ENCODE measurements around the gene KRTAP10-6.
"Not testable (repeated sequence)": the region's sequence is repeated elsewhere in the genome, so short reads cannot be mapped to it uniquely, and the experiment has no call there.

KRTAP10-6 gene

DNA sequence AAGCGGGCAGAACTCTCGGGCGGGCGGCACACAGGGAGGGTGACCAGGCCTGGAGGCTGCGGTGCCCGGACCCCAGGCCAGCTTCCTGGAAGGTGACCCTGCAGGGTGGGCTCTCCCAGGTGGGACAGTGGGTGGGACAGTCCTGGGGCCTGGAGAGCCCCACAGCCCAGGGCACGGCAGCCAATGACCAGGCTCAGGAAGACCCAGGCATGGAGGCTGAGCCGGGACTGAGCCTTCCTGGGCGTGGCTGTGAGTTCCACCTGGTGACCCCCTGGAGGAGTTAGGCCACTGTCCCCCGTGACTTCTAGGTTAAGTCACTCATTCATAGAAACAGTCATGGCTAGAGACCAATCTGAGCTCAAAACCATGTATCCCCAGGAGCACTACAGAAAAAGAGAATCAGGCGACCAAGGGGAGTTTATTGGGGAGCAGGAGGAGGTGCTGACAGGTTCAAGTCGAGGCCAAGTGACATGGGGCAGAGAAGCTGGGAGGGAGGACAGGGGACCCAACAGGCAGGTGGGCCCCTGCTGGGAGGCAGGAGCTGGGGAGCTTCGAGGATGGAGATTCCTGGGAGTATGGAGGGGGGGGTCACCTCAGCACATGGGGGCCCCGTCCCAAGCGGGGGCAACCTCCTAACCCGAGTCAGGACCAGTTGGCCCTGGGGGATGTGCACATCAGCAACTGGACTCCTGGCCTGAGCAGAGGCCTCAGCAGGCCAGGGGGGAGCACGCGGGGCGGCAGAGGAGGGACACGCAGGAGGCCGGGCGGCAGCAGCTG lies 13.1 kb downstream of the KRTAP10-6 start:
- peaks cover 17% of the 10 kb centered on the region for H3K9me3 Mint-ChIP-seq
- peaks cover 14% of the 10 kb centered on the region for H3K4me1 Mint-ChIP-seq
- H3K4me3 Mint-ChIP-seq, result no peak overlapping the region
- no peak overlapping the region for H3K27ac Mint-ChIP-seq (ENCODE audit: low read depth)
- DNase-seq (ENCODE audit: low spot score in 2 of 2) (no peak), ATAC-seq (replicated peaks; ENCODE audit: extremely low read depth, poor library complexity, severe bottlenecking) (no peak)
- peaks cover 31% of the 10 kb centered on the region for H3K27me3 Mint-ChIP-seq
- no peaks in the 10 kb centered on the region for H3K36me3 Mint-ChIP-seq (ENCODE audit: insufficient read depth)

- peaks cover 16% of the 10 kb centered on the region for H3K4me1 Mint-ChIP-seq
- H3K27me3 Mint-ChIP-seq, result peaks cover 28% of the 10 kb centered on the region
- ATAC-seq (replicated peaks; ENCODE audit: extremely low read depth, poor library complexity, severe bottlenecking), result no peak
- no peak overlapping the region for H3K27ac Mint-ChIP-seq (ENCODE audit: low read depth)
- DNase-seq (ENCODE audit: low spot score in 2 of 2), result no peak
- peaks cover 17% of the 10 kb centered on the region for H3K9me3 Mint-ChIP-seq
- H3K36me3 Mint-ChIP-seq (ENCODE audit: insufficient read depth), result no peaks in the 10 kb centered on the region
- no peak overlapping the region for H3K4me3 Mint-ChIP-seq
These were observed 13.8 kb downstream of the KRTAP10-6 start for GRCh38 chr21:44578371-44579055.

DNA sequence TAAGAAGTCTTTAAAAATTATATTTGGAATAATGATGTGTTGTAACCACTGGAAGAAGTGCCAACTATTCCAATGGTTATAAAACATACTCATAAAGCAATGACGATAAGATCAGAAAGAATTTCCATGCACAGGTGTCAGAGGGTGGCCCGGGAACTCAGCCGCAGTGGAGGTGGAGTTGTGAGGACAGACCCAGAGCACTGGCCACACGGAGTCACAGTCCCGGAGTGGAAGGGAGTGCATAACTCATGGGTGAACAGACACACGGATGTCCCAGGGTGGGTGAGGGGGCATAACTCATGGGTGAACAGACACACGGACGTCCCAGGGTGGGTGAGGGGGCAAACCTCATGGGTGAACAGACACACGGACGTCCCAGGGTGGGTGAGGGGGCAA lies 16.3 kb downstream of the KRTAP10-6 start:
- Mint-ChIP-seq H3K9me3 (peaks cover 6% of the 10 kb centered on the region), H3K27ac (ENCODE audit: low read depth) (no peak overlapping the region), H3K27me3 (peaks cover 17% of the 10 kb centered on the region), H3K36me3 (ENCODE audit: insufficient read depth) (no peaks in the 10 kb centered on the region), H3K4me3 (no peak overlapping the region), H3K4me1 (peaks cover 16% of the 10 kb centered on the region)
- DNase-seq (ENCODE audit: low spot score in 2 of 2), result no peak
- no peak for ATAC-seq (replicated peaks; ENCODE audit: extremely low read depth, poor library complexity, severe bottlenecking)

DNA sequence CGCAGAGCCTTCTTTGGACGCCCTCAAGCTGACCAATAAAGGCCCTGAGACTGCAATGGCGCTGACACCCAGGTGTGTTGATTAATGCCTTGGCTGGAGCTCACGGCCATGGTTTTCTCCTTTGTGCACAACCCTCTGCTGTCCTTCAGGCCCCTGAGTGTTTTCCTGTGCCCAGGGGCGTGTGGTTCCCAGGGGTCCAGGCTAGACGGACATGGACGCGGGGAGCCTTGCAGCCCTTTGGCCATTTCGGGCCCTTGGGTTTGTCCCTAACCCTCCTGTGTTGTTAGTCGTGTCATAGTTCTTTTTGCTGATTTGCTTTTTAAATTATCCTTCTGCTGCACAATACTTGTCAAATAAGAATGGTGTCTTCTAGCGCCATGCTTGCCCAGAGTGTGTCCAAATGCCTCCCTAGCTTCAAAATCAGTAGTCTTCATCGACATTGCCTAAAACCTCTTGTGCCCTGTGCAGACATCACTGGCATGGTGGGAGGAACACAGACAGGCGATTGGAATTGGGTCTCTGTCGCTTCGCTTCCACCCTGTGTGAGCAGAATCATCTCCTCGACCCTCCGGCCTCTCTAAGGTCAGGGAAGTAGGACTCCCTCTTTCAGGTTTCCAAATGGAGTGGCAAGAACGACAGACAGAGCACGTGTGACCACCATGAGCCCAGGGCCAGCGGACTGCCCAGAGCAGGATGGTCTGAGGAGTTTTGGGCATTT lies 16.8 kb downstream of the KRTAP10-6 start:
- no peak for DNase-seq (ENCODE audit: low spot score in 2 of 2)
- peaks cover 16% of the 10 kb centered on the region for H3K4me1 Mint-ChIP-seq
- H3K4me3 Mint-ChIP-seq, result peak overlapping the region; percentile 50
- no peak for ATAC-seq (replicated peaks; ENCODE audit: extremely low read depth, poor library complexity, severe bottlenecking)
- H3K9me3 Mint-ChIP-seq, result peaks cover 4% of the 10 kb centered on the region
- H3K36me3 Mint-ChIP-seq (ENCODE audit: insufficient read depth), result no peaks in the 10 kb centered on the region
- peaks cover 17% of the 10 kb centered on the region for H3K27me3 Mint-ChIP-seq
- no peak overlapping the region for H3K27ac Mint-ChIP-seq (ENCODE audit: low read depth)

DNA sequence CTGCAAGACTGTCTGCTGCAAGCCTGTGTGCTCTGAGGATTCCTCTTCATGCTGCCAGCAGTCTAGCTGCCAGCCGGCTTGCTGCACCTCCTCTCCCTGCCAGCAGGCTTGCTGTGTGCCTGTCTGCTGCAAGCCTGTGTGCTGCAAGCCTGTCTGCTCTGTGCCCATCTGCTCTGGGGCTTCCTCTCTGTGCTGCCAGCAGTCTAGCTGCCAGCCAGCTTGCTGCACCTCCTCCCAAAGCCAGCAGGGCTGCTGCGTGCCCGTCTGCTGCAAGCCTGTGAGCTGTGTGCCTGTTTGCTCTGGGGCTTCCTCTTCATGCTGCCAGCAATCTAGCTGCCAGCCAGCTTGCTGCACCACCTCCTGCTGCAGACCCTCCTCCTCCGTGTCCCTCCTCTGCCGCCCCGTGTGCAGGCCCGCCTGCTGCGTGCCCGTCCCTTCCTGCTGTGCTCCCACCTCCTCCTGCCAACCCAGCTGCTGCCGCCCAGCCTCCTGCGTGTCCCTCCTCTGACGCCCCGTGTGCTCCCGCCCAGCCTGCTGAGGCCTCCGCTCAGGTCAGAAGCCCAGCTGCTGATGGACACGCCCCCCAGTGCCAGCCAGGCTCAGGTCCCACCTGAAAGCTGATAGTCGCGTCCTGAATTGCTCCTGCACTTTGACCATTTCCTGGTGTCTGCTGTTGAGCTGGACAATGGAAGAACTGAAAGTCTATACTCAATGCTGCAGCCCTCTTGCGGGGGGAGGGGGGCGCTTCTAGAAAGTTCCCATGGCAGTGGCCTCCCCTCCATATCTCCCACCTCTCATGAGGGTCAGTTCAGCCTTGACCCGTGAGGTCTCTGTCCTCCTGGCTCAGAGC lies 17.6 kb downstream of the KRTAP10-6 start:
- H3K27ac Mint-ChIP-seq (ENCODE audit: low read depth), result no peak overlapping the region
- DNase-seq (ENCODE audit: low spot score in 2 of 2) (no peak), ATAC-seq (replicated peaks; ENCODE audit: extremely low read depth, poor library complexity, severe bottlenecking) (no peak)
- H3K4me3 Mint-ChIP-seq, result peak overlapping the region; percentile 50
- no peaks in the 10 kb centered on the region for H3K36me3 Mint-ChIP-seq (ENCODE audit: insufficient read depth)
- H3K4me1 Mint-ChIP-seq, result peaks cover 16% of the 10 kb centered on the region
- peaks cover 17% of the 10 kb centered on the region for H3K27me3 Mint-ChIP-seq
- H3K9me3 Mint-ChIP-seq, result peaks cover 4% of the 10 kb centered on the region

GRCh38 chr21:44573630-44574456 lies 18.5 kb downstream of the KRTAP10-6 start, which contains the start of gene KRTAP10-4:
TSS of gene KRTAP10-4 (plus strand) at chr21:44573729. CDS start at chr21:44573759, 30 bp downstream.
- H3K4me1 Mint-ChIP-seq, result peaks cover 11% of the 10 kb centered on the region
- not testable (repeated sequence) for H3K27ac Mint-ChIP-seq (ENCODE audit: low read depth)
- H3K4me3 Mint-ChIP-seq, result peak within 1 kb of the TSS; percentile 50

GRCh38 chr21:44572959-44573583 lies 19.2 kb downstream of the KRTAP10-6 start:
- ATAC-seq (replicated peaks; ENCODE audit: extremely low read depth, poor library complexity, severe bottlenecking), result no peak
- peaks cover 4% of the 10 kb centered on the region for H3K9me3 Mint-ChIP-seq
- no peak overlapping the region for H3K4me3 Mint-ChIP-seq
- H3K4me1 Mint-ChIP-seq, result peaks cover 11% of the 10 kb centered on the region
- peaks cover 17% of the 10 kb centered on the region for H3K27me3 Mint-ChIP-seq
- H3K36me3 Mint-ChIP-seq (ENCODE audit: insufficient read depth), result no peaks in the 10 kb centered on the region
- no peak for DNase-seq (ENCODE audit: low spot score in 2 of 2)
- no peak overlapping the region for H3K27ac Mint-ChIP-seq (ENCODE audit: low read depth)

More at GRCh38 chr21:44573630-44574456, 18.5 kb downstream of the KRTAP10-6 start, which contains the start of gene KRTAP10-4:
- peaks cover 17% of the 10 kb centered on the region for H3K27me3 Mint-ChIP-seq
- not testable (repeated sequence) for DNase-seq (ENCODE audit: low spot score in 2 of 2); ATAC-seq (replicated peaks; ENCODE audit: extremely low read depth, poor library complexity, severe bottlenecking); H3K9me3 Mint-ChIP-seq; H3K36me3 Mint-ChIP-seq (ENCODE audit: insufficient read depth)

- Mint-ChIP-seq H3K4me1 (peaks cover 11% of the 10 kb centered on the region), H3K4me3 (no peak overlapping the region), H3K27ac (ENCODE audit: low read depth) (no peak overlapping the region), H3K36me3 (ENCODE audit: insufficient read depth) (no peaks in the 10 kb centered on the region), H3K9me3 (peaks cover 4% of the 10 kb centered on the region), H3K27me3 (peaks cover 17% of the 10 kb centered on the region)
- DNase-seq (ENCODE audit: low spot score in 2 of 2) (no peak), ATAC-seq (replicated peaks; ENCODE audit: extremely low read depth, poor library complexity, severe bottlenecking) (no peak)
These were observed 20.2 kb downstream of the KRTAP10-6 start for GRCh38 chr21:44571844-44572782.

- no peaks in the 10 kb centered on the region for H3K9me3 Mint-ChIP-seq
- DNase-seq (ENCODE audit: low spot score in 2 of 2) (no peak), ATAC-seq (replicated peaks; ENCODE audit: extremely low read depth, poor library complexity, severe bottlenecking) (no peak)
- peaks cover 17% of the 10 kb centered on the region for H3K27me3 Mint-ChIP-seq
- no peak overlapping the region for H3K4me3 Mint-ChIP-seq
- H3K36me3 Mint-ChIP-seq (ENCODE audit: insufficient read depth), result no peaks in the 10 kb centered on the region
- no peak overlapping the region for H3K27ac Mint-ChIP-seq (ENCODE audit: low read depth)
- H3K4me1 Mint-ChIP-seq, result peaks cover 11% of the 10 kb centered on the region
These were observed 21.0 kb downstream of the KRTAP10-6 start for GRCh38 chr21:44571296-44571695.

- no peak overlapping the region for H3K4me3 Mint-ChIP-seq
- H3K36me3 Mint-ChIP-seq (ENCODE audit: insufficient read depth), result no peaks in the 10 kb centered on the region
- H3K27ac Mint-ChIP-seq (ENCODE audit: low read depth), result no peak overlapping the region
- DNase-seq (ENCODE audit: low spot score in 2 of 2) (no peak), ATAC-seq (replicated peaks; ENCODE audit: extremely low read depth, poor library complexity, severe bottlenecking) (no peak)
- H3K27me3 Mint-ChIP-seq, result peaks cover 10% of the 10 kb centered on the region
- peaks cover 15% of the 10 kb centered on the region for H3K4me1 Mint-ChIP-seq
- H3K9me3 Mint-ChIP-seq, result no peaks in the 10 kb centered on the region
These were observed 22.3 kb downstream of the KRTAP10-6 start for GRCh38 chr21:44569861-44570517.

Measured in central memory CD8-positive, alpha-beta T cell (primary cell).